H1 (cell line): ENCODE measurements around the gene ZBTB37.

Experiments used
- POLR2AphosphoS5 ChIP-seq: IDR thresholded peaks from 2 replicates; pipeline ENCODE4 v1.6.1; 2011; ENCODE audit warnings: low read depth, low read length
- TF ChIP-seq, protein P1 (sequence below), 3 experiments: IDR thresholded peaks; 1 replicate in 2 of 3; 2 replicates in 1 of 3; pipeline versions ENCODE4 v1.5.1 to v1.6.1; 2011; ENCODE audit warnings: low read length in 3 of 3, mild to moderate bottlenecking in 3 of 3, inconsistent platforms in 2 of 3, low read depth in 1 of 3, moderate library complexity in 1 of 3; ENCODE audit not compliant: insufficient read depth in 1 of 3; ENCODE audit errors: control extremely low read depth in 1 of 3

- TF ChIP-seq, protein P1, sequence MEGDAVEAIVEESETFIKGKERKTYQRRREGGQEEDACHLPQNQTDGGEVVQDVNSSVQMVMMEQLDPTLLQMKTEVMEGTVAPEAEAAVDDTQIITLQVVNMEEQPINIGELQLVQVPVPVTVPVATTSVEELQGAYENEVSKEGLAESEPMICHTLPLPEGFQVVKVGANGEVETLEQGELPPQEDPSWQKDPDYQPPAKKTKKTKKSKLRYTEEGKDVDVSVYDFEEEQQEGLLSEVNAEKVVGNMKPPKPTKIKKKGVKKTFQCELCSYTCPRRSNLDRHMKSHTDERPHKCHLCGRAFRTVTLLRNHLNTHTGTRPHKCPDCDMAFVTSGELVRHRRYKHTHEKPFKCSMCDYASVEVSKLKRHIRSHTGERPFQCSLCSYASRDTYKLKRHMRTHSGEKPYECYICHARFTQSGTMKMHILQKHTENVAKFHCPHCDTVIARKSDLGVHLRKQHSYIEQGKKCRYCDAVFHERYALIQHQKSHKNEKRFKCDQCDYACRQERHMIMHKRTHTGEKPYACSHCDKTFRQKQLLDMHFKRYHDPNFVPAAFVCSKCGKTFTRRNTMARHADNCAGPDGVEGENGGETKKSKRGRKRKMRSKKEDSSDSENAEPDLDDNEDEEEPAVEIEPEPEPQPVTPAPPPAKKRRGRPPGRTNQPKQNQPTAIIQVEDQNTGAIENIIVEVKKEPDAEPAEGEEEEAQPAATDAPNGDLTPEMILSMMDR (IDR thresholded peaks at IDR 0.05; ENCODE audit: control extremely low read depth in 1 of 3, insufficient read depth in 1 of 3, low read depth in 1 of 3, low read length in 3 of 3), result no peak
- no peak for TF ChIP-seq POLR2AphosphoS5
These were observed 32.8 kb downstream of the ZBTB37 start for GRCh38 chr1:173900992-173901391.
